ENCODE data around the gene PCDH15.

- TF ChIP-seq CTCF (conservative IDR thresholded peaks at IDR 0.05; ENCODE audit: low read depth in 2 of 2) (no peak), POLR2AphosphoS5 (IDR thresholded peaks at IDR 0.05; ENCODE audit: low read depth) (no peak), CREB1 (CRISPR knock-in tag; IDR thresholded peaks at IDR 0.05; ENCODE audit: low read depth) (no peak)
Measured at GRCh38 chr10:54691331-54691730, 109.7 kb downstream of the PCDH15 start.
